Testis (tissue), 3 donors: ENCODE results near the gene SPINT2. TPM values are rescaled to one million over a fixed set of nuclear protein-coding genes. Genes with fewer than 3 reads are reported as not detected.

ENCODE experiments used
- DNase-seq: peaks from one replicate; pipeline ENCODE4 v3.0.0-alpha.2; 2019
- H3K27ac ChIP-seq, 2 donors: fragments of 200-600 bp; sonication (generic); one replicate each; pipeline ENCODE4 v1.5.1; 2019
- H3K27me3 ChIP-seq: fragments of 200-600 bp; sonication (generic); one replicate; pipeline ENCODE4 v1.5.1; 2019
- H3K36me3 ChIP-seq: fragments of 200-600 bp; sonication (generic); one replicate; pipeline ENCODE4 v1.5.1; 2017; ENCODE audit warnings: low read depth; ENCODE audit errors: missing control alignments
- H3K4me1 ChIP-seq: fragments of 200-600 bp; sonication (generic); one replicate; pipeline ENCODE4 v1.5.1; 2019
- H3K4me3 ChIP-seq, 2 donors: fragments of 200-600 bp; sonication (generic); one replicate each; pipeline ENCODE4 v1.5.1; 2017 to 2019
- H3K9me3 ChIP-seq: fragments of 200-600 bp; sonication (generic); one replicate; pipeline ENCODE4 v1.5.1; 2017
- CTCF ChIP-seq, 3 experiments: fragments of 450-650 bp in 2 of 3; fragments of 200-600 bp in 1 of 3; sonication (generic) in 1 of 3; IDR thresholded peaks; one replicate each; pipeline ENCODE4 v1.5.1; 2016 to 2019; ENCODE audit warnings: antibody characterized with exemption in 3 of 3, mild to moderate bottlenecking in 2 of 3, moderate library complexity in 1 of 3
- POLR2A ChIP-seq: fragments of 450-650 bp; IDR thresholded peaks from one replicate; pipeline ENCODE4 v1.6.1; 2017; ENCODE audit warnings: antibody characterized with exemption, mild to moderate bottlenecking, moderate library complexity
- WGBS, 2 donors: methylation state at CpG; one replicate each; pipeline ENCODE4 v1.1.5; 2018; 5-methylcytosine and 5-hydroxymethylcytosine counted together
- intact Hi-C: fragments of 100-400 bp; cut with DNase I; formaldehyde crosslinking; loops from one replicate; pipeline ENCODE4 v1.15.1; 2023; ENCODE audit warnings: low total_unique reads
- polyA plus RNA-seq: library from polyadenylated mRNA; stranded (reverse); fragments of 350-450 nt; fragmentation: Illumina TruSeq; extraction: RNeasy Lipid Tissue Mini Kit (QIAGEN cat#74804); gene quantifications from one replicate; pipeline ENCODE4 v1.2.3, GENCODE V29; 2014; ENCODE audit warnings: low read depth, low replicate concordance; ENCODE audit not compliant: insufficient read depth
- total RNA-seq, 2 donors: library from RNA; depleted of rRNA; stranded (reverse); fragments of >200 nt; gene quantifications; one replicate each; pipeline ENCODE4 v1.2.3, GENCODE V29; 2016

The SPINT2 gene
- total and polyA plus RNA-seq, 3 donors from 2014 or later, result 372 to 480 (median 389) TPM

- Histone ChIP-seq H3K4me1 (peaks cover 69% of the 10 kb centered on the region), H3K9me3 (no peaks in the 10 kb centered on the region), H3K27me3 (no peaks in the 10 kb centered on the region), H3K4me3 (no peak overlapping the region), H3K27ac (peak overlapping the region; percentile 56 to 71), H3K36me3 (no peaks in the 10 kb centered on the region)
- 46 to 50% methylated on average over 9 of the region's 9 CpGs for WGBS, 2 donors
- TF ChIP-seq POLR2A (no peak), CTCF (IDR thresholded peaks at IDR 0.05) (no peak)
- DNase-seq, result no peak
- intact Hi-C loops, result no loop called here
Observed at GRCh38 chr19:38247734-38248268, 16.6 kb upstream of the SPINT2 start.

GRCh38 chr19:38248421-38248820 lies 16.0 kb upstream of the SPINT2 start:
- peak overlapping the region; percentile 56 to 71 for H3K27ac ChIP-seq
- H3K4me1 ChIP-seq, result peaks cover 75% of the 10 kb centered on the region
- H3K27me3 ChIP-seq, result no peaks in the 10 kb centered on the region
- no peak for TF ChIP-seq POLR2A
- no peak for TF ChIP-seq CTCF (IDR thresholded peaks at IDR 0.05)
- 70 to 90% methylated on average over 4 to 6 of the region's 7 CpGs for WGBS, 2 donors
- no peak for DNase-seq
- intact Hi-C loops, result no loop called here
- H3K9me3 ChIP-seq, result no peaks in the 10 kb centered on the region
- H3K36me3 ChIP-seq, result no peaks in the 10 kb centered on the region
- no peak overlapping the region for H3K4me3 ChIP-seq

- intact Hi-C loops, result no loop called here
- no peaks in the 10 kb centered on the region for H3K9me3 ChIP-seq
- no peak for TF ChIP-seq CTCF (IDR thresholded peaks at IDR 0.05)
- TF ChIP-seq POLR2A, result no peak
- DNase-seq, result no peak
- H3K27ac ChIP-seq, result peak overlapping the region; percentile 94 to 96
- no peaks in the 10 kb centered on the region for H3K27me3 ChIP-seq
- H3K36me3 ChIP-seq, result no peaks in the 10 kb centered on the region
- H3K4me1 ChIP-seq, result peaks cover 78% of the 10 kb centered on the region
- H3K4me3 ChIP-seq, result no peak overlapping the region
Observed at GRCh38 chr19:38250428-38250820, 13.9 kb upstream of the SPINT2 start.

GRCh38 chr19:38250821-38251563 lies 13.4 kb upstream of the SPINT2 start:
- no peak overlapping the region for H3K4me3 ChIP-seq
- 29 to 42% methylated on average over 18 of the region's 18 CpGs for WGBS, 2 donors
- TF ChIP-seq CTCF (IDR thresholded peaks at IDR 0.05), result no peak
- TF ChIP-seq POLR2A, result no peak

More at GRCh38 chr19:38250821-38251563, 13.4 kb upstream of the SPINT2 start:
- intact Hi-C loops, result no loop called here
- H3K27ac ChIP-seq, result peak overlapping the region; percentile 94 to 96
- no peaks in the 10 kb centered on the region for H3K27me3 ChIP-seq
- peaks cover 74% of the 10 kb centered on the region for H3K4me1 ChIP-seq
- DNase-seq, result peak; percentile 95
- H3K9me3 ChIP-seq, result no peaks in the 10 kb centered on the region
- no peaks in the 10 kb centered on the region for H3K36me3 ChIP-seq
